A549 treated with Mapracorat at 1 μM for 4 hours (cell line): ENCODE results near the gene CMC4. TPM values are rescaled to one million over a fixed set of nuclear protein-coding genes. Genes with fewer than 3 reads are reported as not detected.

ENCODE experiments used
- total RNA-seq: library from RNA; stranded (reverse); fragments of 200-300 nt; extraction: Qiagen RNA extraction; gene quantifications from 5 replicates; pipeline ENCODE4 v1.2.3, GENCODE V29; 2022

Gene CMC4, protein sequence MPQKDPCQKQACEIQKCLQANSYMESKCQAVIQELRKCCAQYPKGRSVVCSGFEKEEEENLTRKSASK
- 15.0 to 19.6 TPM (median 17.4 TPM) in 5 replicates for total RNA-seq

DNA sequence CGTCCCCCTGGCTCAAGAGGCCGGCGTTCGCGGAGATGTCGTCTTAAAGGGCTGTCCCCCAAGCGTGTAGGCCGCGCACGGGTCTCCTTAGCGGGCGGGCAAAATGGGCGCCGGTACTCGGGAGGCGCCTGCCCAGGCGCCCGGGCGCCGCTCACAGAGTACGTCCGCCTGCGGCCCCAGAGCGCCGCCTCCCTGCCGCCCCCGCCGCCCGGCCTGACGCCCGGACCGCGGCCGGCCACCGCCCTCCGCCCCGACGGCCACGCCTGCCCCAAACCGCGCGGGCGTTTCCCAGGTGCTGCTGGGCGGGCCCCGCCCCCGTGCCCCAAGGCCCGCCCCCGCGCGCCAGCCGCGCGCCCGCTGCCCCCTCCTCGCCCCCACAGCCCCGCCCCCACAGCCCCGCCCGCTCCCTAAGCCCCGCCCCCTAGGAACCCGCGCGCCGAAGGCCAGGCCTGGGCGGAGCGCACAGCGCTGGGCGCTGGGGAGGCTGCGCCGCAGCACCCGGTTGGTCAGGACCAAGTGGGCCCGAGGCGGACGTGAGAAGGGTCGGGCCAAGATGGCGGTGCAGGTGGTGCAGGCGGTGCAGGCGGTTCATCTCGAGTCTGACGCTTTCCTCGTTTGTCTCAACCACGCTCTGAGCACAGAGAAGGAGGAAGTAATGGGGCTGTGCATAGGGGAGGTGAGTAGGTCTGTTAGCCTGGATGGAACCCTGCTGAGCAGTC, at the start of gene CMC4, which contains the start of the genes BRCC3 and MTCP1:
Gene CMC4 (minus strand): TSS at position 162 of the 719 bp plus-strand sequence. CDS start 7,113 bp downstream, outside the sequence.
Gene BRCC3 (plus strand): TSS at position 534 of the 719 bp plus-strand sequence. CDS start 20 bp downstream, at position 554.
Gene MTCP1 (minus strand): TSS at position 162 of the 719 bp plus-strand sequence. CDS start 5,126 bp downstream, outside the sequence.

DNA sequence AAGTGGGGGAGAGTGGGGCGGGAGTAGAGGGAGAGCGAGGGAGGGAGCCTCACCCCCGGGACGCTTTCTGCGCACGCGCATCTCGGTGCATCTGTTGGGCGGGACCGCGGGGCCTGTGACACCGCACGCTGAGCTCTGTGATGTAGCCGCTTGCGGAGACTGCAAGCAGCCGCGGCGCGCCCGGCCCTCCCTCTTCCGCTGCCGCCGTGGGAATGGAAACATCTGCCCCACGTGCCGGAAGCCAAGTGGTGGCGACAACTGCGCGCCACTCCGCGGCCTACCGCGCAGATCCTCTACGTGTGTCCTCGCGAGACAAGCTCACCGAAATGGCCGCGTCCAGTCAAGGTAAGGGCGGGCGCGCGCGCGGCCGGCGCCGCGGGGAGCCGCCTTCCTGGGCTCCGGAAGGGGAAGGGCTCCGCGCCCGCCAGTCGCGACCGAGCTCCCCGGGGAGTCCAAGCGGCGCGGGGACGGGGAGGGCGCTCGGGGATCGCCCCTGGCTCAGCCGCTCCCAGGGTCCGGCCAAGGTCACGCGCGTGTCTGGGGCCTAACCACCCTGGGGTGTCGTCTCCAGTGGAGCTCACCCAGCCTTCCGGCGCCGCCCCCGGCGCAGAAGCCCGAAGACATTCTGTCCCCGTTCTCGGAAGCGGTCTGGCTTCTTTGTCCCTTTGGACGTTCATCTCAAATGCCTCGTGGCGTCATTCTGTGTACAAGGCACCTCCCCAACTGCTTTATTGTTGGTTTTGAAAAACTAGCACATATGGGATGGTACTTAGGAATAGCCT, 44.0 kb downstream of the CMC4 start, which contains the start of gene FUNDC2:
Gene FUNDC2 (plus strand): TSS at position 118 of the 782 bp plus-strand sequence. CDS start 95 bp downstream, at position 213.

DNA sequence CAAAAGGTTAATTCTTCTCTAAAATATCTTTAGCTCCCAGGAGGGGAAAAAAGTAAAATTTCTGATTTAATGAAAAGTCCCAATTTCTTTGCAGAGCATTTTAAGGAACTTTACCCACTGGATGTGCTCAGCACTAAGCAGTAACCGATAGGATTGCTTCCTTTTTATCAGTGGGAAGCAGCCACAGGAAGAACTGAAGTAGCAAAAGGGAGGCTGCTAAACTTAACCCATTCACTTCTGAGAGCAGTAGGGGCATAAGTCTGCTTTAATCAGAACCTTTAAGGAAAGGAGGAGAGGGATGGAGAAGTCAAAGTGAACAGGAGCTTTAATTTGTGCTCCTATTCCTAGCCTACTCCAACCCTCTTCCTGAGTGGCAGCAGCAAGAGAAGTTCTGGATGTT, 48.4 kb downstream of the CMC4 start, which contains the start of gene F8:
Gene F8 (minus strand): TSS at position 139 of the 400 bp plus-strand sequence. CDS start 171 bp downstream, outside the sequence.

Other genes with a start within 250 kb of the CMC4 start
- gene SMIM9, start 236.5 kb downstream of the CMC4 start, total RNA-seq, result not detected in 5 replicates
- gene F8A1, start 184.8 kb downstream of the CMC4 start, total RNA-seq, result 60.9 to 97.0 TPM (median 93.1 TPM) in 5 replicates
- 3.9 to 4.5 TPM (median 4.1 TPM) in 5 replicates for gene F8, start 48.4 kb downstream of the CMC4 start, total RNA-seq
- 99.7 to 125 TPM (median 123 TPM) in 5 replicates for gene FUNDC2, start 44.3 kb downstream of the CMC4 start, total RNA-seq
- gene MTCP1, start within 50 bp of the CMC4 start, total RNA-seq, result 15.8 to 24.0 TPM (median 18.9 TPM) in 5 replicates
- gene BRCC3, start 372 bp upstream of the CMC4 start, total RNA-seq, result 23.6 to 28.1 TPM (median 25.5 TPM) in 5 replicates
- gene VBP1, start 145.3 kb upstream of the CMC4 start, total RNA-seq, result 47.0 to 67.0 TPM (median 49.1 TPM) in 5 replicates
- 0.43 to 0.80 TPM (median 0.69 TPM) in 5 replicates for gene RAB39B, start 193.4 kb upstream of the CMC4 start, total RNA-seq